HUES64 (cell line): ENCODE data around the gene XPOT. TPM values are rescaled to one million over a fixed set of nuclear protein-coding genes. Genes with fewer than 3 reads are reported as not detected.
"Not testable (repeated sequence)": the region's sequence is repeated elsewhere in the genome, so short reads cannot be mapped to it uniquely, and the experiment has no call there.

Experiments used
- H3K27ac ChIP-seq: 2 replicates; pipeline ENCODE4 v1.7.0; 2013; ENCODE audit warnings: low read depth, low read length, inconsistent platforms
- H3K27me3 ChIP-seq: 2 replicates; pipeline ENCODE4 v1.6.1; 2013; ENCODE audit warnings: mild to moderate bottlenecking, low read length; ENCODE audit not compliant: insufficient read depth
- H3K36me3 ChIP-seq: 2 replicates; pipeline ENCODE4 v1.6.1; 2013; ENCODE audit warnings: mild to moderate bottlenecking, low read length; ENCODE audit not compliant: insufficient read depth
- H3K4me1 ChIP-seq: 2 replicates; pipeline ENCODE4 v1.6.1; 2013; ENCODE audit warnings: mild to moderate bottlenecking, low read length, moderate library complexity; ENCODE audit not compliant: insufficient read depth
- H3K4me3 ChIP-seq: 2 replicates; pipeline ENCODE4 v1.5.1; 2013; ENCODE audit warnings: mild to moderate bottlenecking, low read length, moderate library complexity
- H3K9ac ChIP-seq: 2 replicates; pipeline ENCODE4 v1.6.1; 2013; ENCODE audit warnings: mild to moderate bottlenecking, low read depth, low read length
- H3K9me3 ChIP-seq: 2 replicates; pipeline ENCODE4 v1.6.1; 2013; ENCODE audit warnings: low read depth, low read length; ENCODE audit not compliant: insufficient read depth
- WGBS: fragments of 150-250, 120-280 bp; methylation state at CpG from one replicate; pipeline ENCODE4 v1.1.7; 2013; ENCODE audit warnings: missing lambda C conversion rate; 5-methylcytosine and 5-hydroxymethylcytosine counted together
- polyA plus RNA-seq, 2 experiments: library from polyadenylated mRNA; stranded (reverse); fragments of 50-300 nt; gene quantifications; one replicate each; pipeline ENCODE4 v1.2.3, GENCODE V29; 2013

The XPOT gene, protein sequence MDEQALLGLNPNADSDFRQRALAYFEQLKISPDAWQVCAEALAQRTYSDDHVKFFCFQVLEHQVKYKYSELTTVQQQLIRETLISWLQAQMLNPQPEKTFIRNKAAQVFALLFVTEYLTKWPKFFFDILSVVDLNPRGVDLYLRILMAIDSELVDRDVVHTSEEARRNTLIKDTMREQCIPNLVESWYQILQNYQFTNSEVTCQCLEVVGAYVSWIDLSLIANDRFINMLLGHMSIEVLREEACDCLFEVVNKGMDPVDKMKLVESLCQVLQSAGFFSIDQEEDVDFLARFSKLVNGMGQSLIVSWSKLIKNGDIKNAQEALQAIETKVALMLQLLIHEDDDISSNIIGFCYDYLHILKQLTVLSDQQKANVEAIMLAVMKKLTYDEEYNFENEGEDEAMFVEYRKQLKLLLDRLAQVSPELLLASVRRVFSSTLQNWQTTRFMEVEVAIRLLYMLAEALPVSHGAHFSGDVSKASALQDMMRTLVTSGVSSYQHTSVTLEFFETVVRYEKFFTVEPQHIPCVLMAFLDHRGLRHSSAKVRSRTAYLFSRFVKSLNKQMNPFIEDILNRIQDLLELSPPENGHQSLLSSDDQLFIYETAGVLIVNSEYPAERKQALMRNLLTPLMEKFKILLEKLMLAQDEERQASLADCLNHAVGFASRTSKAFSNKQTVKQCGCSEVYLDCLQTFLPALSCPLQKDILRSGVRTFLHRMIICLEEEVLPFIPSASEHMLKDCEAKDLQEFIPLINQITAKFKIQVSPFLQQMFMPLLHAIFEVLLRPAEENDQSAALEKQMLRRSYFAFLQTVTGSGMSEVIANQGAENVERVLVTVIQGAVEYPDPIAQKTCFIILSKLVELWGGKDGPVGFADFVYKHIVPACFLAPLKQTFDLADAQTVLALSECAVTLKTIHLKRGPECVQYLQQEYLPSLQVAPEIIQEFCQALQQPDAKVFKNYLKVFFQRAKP
- polyA plus RNA-seq (2013, experiment 1 of 2), result 70.9 TPM
- 64.0 TPM for polyA plus RNA-seq (2013, experiment 2 of 2)

DNA sequence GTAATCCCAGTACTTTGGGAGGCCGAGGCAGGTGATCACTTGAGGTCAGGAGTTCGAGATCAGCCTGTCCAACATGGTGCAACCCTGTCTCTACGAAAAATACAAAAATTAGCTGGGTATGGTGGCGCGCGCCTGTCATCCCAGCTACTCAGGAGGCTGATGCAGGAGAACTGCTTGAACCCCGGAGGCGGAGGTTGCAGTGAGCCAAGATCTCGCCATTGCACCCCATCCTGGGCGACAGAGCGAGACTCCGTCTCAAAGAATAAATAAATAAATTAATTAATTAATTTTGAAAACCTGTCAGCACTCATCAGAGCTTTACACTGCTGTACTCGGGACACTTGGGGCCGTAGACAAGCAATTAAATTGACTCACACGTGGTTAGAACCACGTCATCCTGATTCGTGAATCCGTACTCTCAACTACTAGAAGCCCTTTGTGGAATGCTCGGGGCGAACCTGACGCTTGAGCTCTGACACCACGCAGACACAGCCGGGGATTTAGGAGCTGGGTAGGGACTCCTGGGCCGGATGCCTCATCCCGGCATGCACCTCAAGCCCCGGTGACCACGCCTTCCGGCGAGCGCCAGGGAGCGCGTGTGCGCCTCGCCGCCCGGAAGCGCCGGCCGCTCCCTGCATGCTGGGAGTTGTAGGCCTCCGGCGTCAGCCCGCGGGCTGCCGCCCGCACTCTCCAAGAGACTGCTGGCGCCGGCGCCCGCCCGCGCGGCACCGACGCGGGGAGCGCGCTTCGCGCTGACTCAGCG lies at the start of gene XPOT:
TSS of gene XPOT (plus strand) at position 686 of the 763 bp plus-strand sequence. CDS start 5,644 bp downstream, outside the sequence.
- no peaks in the 10 kb centered on the region for H3K27me3 ChIP-seq
- 0 out of 2 replicates have a peak, but pooled peaks cover under 1% of the 10 kb centered on the region for H3K36me3 ChIP-seq
- H3K9ac ChIP-seq, result peak within 1 kb of the TSS; percentile 99
- 15% methylated on average over 57 of the region's 60 CpGs for WGBS
- H3K4me1 ChIP-seq, result peaks cover 21% of the 10 kb centered on the region
- no peaks in the 10 kb centered on the region for H3K9me3 ChIP-seq
- peak within 1 kb of the TSS; percentile 96 for H3K4me3 ChIP-seq
- peak within 1 kb of the TSS; percentile 96 for H3K27ac ChIP-seq

GRCh38 chr12:64356209-64356608 lies 48.0 kb upstream of the XPOT start:
- not testable (repeated sequence) for H3K36me3 ChIP-seq, H3K9ac ChIP-seq, H3K27ac ChIP-seq, H3K4me3 ChIP-seq, H3K27me3 ChIP-seq, H3K4me1 ChIP-seq
- H3K9me3 ChIP-seq, result peaks cover 23% of the 10 kb centered on the region
- 87% methylated on average over 2 of the region's 2 CpGs for WGBS

DNA sequence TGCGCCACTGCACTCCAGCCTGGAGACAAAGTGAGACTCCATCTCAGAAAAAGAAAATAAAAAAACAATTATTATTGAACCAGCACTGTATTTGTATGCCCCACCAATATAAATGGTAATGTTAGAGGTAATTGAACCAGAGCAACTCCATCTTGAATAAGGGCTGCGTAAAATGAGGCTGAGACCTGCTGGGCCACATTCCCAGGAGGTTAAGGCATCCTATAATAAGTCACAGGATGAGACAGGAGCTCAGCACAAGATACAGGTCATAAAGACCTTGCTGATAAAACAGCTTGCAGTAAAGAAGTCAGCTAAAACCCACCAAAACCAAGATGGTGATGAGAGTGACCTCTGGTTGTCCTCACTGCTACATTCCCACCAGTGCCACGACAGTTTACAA lies 43.0 kb upstream of the XPOT start:
- H3K27me3 ChIP-seq, H3K36me3 ChIP-seq, H3K9me3 ChIP-seq, H3K4me3 ChIP-seq, H3K27ac ChIP-seq, H3K4me1 ChIP-seq, H3K9ac ChIP-seq: not testable (repeated sequence)
- 88% methylated on average over 1 of the region's 3 CpGs for WGBS

DNA sequence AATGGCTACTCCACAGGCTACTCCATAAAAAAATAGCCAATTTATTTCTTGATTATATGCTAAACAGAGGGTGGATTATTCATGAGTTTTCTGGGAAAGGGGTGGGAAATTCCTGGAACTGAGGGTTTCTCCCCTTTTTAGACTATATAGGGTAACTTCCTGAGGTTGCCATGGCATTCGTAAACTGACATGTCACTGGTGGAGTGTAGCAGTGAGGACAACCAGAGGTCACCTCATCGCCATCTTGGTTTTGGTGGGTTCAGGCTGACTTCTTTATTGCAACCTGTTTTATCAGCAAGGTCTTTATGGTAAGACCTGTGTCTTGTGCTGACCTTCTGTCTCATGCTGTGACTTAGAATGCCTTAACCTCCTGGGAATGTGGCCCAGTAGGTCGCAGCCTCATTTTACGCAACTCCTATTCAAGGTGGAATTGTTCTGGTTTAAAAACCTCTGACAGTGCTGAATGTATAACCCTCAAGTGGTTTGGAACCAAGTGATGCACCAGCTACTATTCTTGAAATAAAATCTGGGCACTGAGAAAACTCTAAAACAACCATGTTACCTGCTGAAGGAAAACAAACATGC lies 41.4 kb upstream of the XPOT start:
- Histone ChIP-seq H3K27me3 (no peaks in the 10 kb centered on the region), H3K4me1 (0 out of 2 replicates have a peak, but pooled peaks cover 8% of the 10 kb centered on the region), H3K36me3 (no peaks in the 10 kb centered on the region), H3K9ac (no peak overlapping the region), H3K4me3 (no peak overlapping the region), H3K27ac (no peak overlapping the region), H3K9me3 (no peaks in the 10 kb centered on the region)
- WGBS, result 96% methylated on average over 4 of the region's 4 CpGs

GRCh38 chr12:64383675-64384074 lies 20.5 kb upstream of the XPOT start:
- no peaks in the 10 kb centered on the region for H3K9me3 ChIP-seq
- no peak overlapping the region for H3K27ac ChIP-seq
- H3K4me3 ChIP-seq, result no peak overlapping the region
- H3K27me3 ChIP-seq, result no peaks in the 10 kb centered on the region
- H3K4me1 ChIP-seq, result no peaks in the 10 kb centered on the region
- no peak overlapping the region for H3K9ac ChIP-seq
- H3K36me3 ChIP-seq, result no peaks in the 10 kb centered on the region
- no CpG with 5 or more reads among the region's 1 CpG for WGBS

GRCh38 chr12:64385019-64385418 lies 19.2 kb upstream of the XPOT start:
- H3K36me3 ChIP-seq, result no peaks in the 10 kb centered on the region
- WGBS, result 98% methylated on average over 3 of the region's 3 CpGs
- no peak overlapping the region for H3K27ac ChIP-seq
- no peaks in the 10 kb centered on the region for H3K4me1 ChIP-seq
- H3K27me3 ChIP-seq, result peaks cover 5% of the 10 kb centered on the region
- H3K9me3 ChIP-seq, result no peaks in the 10 kb centered on the region
- no peak overlapping the region for H3K9ac ChIP-seq
- H3K4me3 ChIP-seq, result no peak overlapping the region

GRCh38 chr12:64385468-64385867 lies 18.7 kb upstream of the XPOT start:
- no peak overlapping the region for H3K9ac ChIP-seq
- no peaks in the 10 kb centered on the region for H3K4me1 ChIP-seq
- 84% methylated on average over 2 of the region's 2 CpGs for WGBS
- no peak overlapping the region for H3K27ac ChIP-seq
- no peaks in the 10 kb centered on the region for H3K9me3 ChIP-seq
- no peak overlapping the region for H3K4me3 ChIP-seq
- no peaks in the 10 kb centered on the region for H3K36me3 ChIP-seq
- H3K27me3 ChIP-seq, result peaks cover 9% of the 10 kb centered on the region

DNA sequence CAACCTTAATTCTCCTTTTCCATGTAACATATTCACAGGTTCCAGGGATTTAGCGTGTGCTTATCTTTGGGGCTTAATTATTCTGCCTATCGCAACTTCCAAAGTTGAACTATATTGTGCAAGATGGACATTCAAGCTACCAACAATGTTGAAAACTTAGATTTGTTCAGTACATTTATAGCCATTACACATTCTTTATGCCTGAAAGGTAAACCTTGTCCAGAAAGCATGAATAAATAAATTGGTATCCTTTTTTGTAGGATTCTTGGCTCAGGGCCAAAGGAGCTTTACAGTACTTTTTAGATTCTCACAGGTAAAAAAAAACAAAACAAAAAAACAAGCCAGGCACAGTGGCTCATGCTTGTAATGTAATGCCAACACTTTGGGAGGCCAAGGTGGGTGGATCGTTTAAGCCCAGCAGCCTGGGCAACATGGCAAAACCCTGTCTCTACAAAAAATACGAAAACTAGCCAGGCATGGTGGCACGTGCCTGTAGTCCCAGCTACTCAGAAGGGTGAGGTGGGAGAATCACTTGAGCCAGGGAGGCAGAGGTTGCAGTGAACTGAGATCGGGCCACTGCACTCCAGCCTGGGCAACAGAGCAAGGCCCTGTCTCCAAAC lies 16.9 kb upstream of the XPOT start:
- Histone ChIP-seq H3K27ac (no peak overlapping the region), H3K9me3 (no peaks in the 10 kb centered on the region), H3K36me3 (no peaks in the 10 kb centered on the region), H3K27me3 (peaks cover 20% of the 10 kb centered on the region), H3K4me3 (no peak overlapping the region), H3K4me1 (no peaks in the 10 kb centered on the region), H3K9ac (no peak overlapping the region)
- WGBS, result 93% methylated on average over 6 of the region's 6 CpGs

- Histone ChIP-seq H3K36me3 (no peaks in the 10 kb centered on the region), H3K27me3 (peaks cover 20% of the 10 kb centered on the region), H3K9me3 (no peaks in the 10 kb centered on the region), H3K4me3 (no peak overlapping the region), H3K4me1 (no peaks in the 10 kb centered on the region), H3K9ac (no peak overlapping the region), H3K27ac (no peak overlapping the region)
- WGBS, result 91% methylated on average over 18 of the region's 18 CpGs
Observed at GRCh38 chr12:64389154-64389553, 15.0 kb upstream of the XPOT start.

DNA sequence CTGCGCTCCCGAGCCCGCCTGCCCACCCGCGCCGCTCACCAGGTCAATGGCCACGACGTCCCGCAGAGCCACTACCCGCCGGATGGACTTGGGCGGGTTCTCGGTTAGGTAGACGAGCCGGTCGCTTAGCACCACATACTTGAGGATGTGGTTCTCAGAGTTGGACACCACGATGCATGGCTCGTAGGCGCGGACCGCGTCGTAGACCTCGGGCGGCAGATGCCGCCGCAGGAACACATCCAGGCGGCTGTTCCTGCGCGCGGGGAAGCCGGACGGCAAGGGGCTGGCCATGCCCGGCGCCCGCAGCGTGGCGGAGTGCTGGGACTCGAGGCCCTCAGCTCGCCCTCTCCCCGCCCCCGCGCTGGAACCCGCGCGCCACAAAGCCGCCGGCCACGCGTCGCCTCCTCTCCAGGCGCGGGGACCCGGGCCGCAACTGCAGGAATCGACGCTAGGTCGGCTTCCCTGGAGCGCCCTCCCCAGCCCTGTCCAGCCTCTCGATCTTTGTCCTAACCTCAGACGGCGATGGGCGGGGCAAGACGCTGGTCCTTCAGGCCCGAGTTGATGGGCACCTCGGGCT lies 13.8 kb upstream of the XPOT start, which contains the start of gene C12orf56:
TSS of gene C12orf56 (minus strand) at position 484 of the 577 bp plus-strand sequence. CDS start at position 291, 193 bp downstream.
- no peaks in the 10 kb centered on the region for H3K36me3 ChIP-seq
- peaks cover 20% of the 10 kb centered on the region for H3K27me3 ChIP-seq
- WGBS, result 58% methylated on average over 66 of the region's 66 CpGs
- no peak within 1 kb of the TSS for H3K27ac ChIP-seq
- no peaks in the 10 kb centered on the region for H3K9me3 ChIP-seq
- H3K4me3 ChIP-seq, result peak within 1 kb of the TSS; percentile 44
- peak within 1 kb of the TSS; percentile 66 for H3K9ac ChIP-seq
- H3K4me1 ChIP-seq, result no peaks in the 10 kb centered on the region
